Hindlimb muscle (tissue), 1 donor: ENCODE measurements around the gene SLC22A25. TPM values are rescaled to one million over a fixed set of nuclear protein-coding genes. Genes with fewer than 3 reads are reported as not detected.
"Not testable (repeated sequence)": the region's sequence is repeated elsewhere in the genome, so short reads cannot be mapped to it uniquely, and the experiment has no call there.

Experiments used
- DNase-seq: peaks from one replicate; pipeline ENCODE4 v3.0.0-alpha.2; 2013
- polyA plus RNA-seq: library from polyadenylated mRNA; unstranded; fragments of 120-200 nt; gene quantifications from one replicate; pipeline ENCODE4 v1.2.1, GENCODE V29; 2013; ENCODE audit not compliant: insufficient read length

The SLC22A25 gene
- not detected for polyA plus RNA-seq

DNA sequence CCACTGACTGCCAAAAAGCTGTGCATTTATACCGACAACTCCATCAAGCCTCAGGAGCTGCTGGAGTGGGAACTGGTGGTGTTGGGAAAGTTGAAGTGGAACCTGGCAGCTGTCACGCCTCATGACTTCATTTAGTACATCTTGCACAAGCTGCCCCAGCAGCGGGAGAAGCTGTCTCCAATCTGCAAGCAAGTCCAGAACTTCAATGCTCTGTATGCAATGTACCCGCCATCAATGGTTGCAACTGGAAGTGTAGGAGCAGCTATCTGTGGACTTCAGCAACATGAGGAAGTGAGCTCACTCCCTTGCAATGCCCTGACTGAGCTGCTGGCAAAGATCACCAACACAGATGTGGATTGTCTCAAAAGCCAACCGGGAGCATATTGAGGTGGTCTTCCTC is at the start of gene SLC22A25:
Gene SLC22A25 (minus strand): TSS at position 67 of the 400 bp plus-strand sequence. CDS start 13,947 bp downstream, outside the sequence.
- DNase-seq = no peak

GRCh38 chr11:63290285-63290684 is 46.9 kb upstream of the SLC22A25 start:
- no peak for DNase-seq

DNA sequence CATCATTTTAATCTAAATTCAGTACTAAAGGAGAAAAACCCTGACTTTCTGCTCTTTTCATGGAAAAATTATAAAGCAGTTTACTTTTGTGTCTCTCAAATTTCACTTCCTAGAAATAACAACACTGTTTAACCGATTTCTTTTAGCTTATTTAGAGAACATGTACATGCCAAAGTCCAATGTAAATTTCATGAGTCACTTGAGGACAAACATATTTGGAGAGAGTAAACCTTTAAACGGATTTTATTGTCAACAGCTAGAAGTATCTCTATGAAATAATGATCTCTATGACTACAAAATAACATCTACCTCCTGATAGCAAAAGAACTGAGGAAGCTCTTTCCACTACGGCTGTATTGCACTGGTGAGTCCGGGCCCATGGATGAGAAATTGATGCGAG is 46.3 kb upstream of the SLC22A25 start:
- DNase-seq = no peak

DNA sequence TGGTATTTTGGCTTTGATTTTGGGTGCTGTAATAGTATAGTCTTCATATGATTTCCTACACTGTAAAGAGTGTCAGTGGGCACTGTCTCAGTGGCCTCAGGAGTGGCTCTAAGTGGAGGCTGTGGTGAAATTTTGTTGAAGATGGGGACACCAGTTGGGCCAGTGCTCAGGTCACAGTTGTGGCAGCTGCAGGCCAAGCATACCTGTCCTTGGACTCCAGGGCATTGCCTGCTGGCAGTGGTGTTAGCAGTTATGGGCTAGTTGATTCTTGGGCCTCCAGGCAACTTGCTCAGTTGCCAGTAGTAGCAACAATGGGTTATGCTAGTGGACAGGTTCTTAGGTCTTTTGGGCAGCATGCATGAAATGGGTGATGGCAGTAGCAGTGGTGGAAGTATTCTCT is 39.2 kb upstream of the SLC22A25 start:
- no peak for DNase-seq

- DNase-seq = no peak
These were observed 37.5 kb upstream of the SLC22A25 start for GRCh38 chr11:63280920-63281319.

- no peak for DNase-seq
These were observed 34.0 kb upstream of the SLC22A25 start for GRCh38 chr11:63277345-63277943.

DNA sequence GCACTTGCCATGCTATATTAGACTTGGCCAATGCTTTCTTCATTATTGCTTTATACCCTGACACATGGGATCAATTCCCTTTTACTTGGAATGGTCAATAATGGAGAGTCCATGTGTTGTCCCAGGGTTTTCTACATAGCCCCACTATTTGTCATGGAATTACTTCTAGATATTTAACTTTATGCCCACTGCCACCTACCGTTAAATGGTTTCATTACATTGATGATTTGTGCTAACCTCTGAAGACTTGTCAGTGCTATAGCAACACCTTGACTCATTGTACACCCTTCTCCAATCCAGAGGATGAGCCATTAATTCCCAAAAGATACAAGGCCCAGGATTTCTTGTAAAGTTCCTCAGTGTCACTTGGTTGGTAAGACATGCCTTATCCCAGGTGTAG is 31.4 kb upstream of the SLC22A25 start:
- DNase-seq = no peak

DNA sequence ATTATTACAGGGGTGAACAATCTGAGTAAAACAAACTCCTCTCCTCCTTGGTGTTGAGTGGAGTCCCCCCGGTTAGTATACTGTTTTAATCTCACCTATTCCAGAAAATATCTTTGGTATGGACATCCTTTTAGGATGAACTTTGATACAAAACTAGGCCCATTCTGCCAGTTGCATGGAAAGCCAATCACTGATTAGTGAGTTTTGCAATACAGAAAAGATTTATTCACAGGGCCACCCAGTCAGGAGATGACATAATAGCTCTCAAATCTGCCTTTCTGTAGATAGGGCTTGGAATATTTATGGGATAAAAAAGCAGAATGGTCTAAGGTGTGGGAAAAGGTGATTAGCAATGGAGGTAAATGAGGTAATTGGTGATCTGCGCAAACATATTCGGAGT is 30.3 kb upstream of the SLC22A25 start:
- DNase-seq = no peak

DNA sequence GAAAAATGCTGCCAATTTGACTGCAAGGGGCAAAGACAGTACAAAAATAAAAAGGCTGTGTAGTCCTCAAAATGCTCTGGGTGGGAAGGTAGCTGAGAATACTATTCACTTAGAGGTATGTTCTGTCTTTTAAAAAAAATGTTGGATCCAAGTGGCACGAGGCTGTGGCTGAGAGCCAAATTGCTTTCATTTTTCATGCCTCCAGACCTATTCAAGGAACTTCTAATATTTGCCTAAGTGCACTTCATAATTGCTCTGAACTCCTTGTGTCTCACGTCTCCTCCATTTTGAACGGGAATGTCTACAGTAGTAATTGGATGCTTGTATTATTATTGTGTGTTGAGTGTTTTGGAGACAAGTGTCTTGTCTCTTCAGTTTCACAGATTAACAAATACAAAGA is 19.1 kb upstream of the SLC22A25 start:
- DNase-seq = no peak

GRCh38 chr11:63251312-63251711 is 7.9 kb upstream of the SLC22A25 start:
- DNase-seq = no peak

DNA sequence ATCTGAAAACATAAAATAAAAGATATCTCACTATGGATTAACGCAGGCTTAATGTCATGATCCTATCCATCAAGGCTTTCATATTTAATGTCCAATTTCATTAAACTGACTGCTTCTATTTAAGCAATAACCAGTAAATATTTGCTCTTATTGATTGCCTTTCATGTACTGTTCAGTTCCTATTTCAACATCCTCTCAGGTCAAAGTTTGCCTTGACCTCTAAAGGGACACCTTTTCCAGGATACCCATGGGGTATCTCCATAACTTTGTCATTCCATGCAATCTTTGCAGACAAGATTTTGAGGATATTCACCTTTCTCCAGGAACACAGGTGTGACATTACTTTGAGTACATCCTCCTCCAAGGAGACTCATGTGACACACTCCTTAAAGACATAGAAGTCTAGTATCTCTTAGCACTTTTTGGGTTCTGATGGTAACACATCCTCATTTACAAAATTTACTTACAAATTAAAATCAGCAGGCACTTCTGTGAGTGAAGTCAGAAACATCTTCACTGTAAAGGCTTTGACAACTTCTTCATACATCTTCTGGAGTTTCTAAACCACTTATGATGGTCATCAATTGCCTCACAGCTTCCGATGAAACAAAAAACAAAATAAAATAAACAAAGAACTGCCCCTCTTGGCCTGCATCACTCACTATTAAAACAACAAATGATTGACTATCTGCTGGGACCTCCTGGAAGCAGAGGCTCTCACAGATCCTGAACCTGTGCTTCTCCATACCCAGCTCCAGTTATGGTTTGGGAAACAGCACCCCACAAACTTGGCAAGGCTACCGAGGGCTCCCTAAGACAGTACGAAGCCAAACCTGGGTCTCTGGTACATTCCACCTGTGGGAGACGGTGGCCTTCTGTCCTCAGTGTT is 7.0 kb upstream of the SLC22A25 start:
- DNase-seq = no peak

DNA sequence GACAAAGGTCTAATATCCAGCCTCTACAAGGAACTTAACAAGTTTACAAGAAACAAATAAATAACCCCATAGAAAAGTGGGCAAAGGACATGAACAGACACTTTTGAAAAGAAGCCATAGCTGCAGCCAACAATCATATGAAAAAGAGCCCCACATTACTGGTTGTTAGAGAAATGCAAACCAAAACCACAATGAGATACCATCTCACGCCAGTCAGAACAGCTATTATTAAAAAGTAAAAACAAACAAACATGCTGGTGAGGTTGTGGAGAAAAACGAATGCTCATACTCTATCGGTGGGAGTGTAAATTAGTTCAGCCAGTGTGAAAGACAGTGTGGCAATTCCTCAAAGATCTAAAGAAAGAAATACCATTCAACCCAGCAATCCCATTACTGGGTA is 5.6 kb upstream of the SLC22A25 start:
- DNase-seq = no peak

DNA sequence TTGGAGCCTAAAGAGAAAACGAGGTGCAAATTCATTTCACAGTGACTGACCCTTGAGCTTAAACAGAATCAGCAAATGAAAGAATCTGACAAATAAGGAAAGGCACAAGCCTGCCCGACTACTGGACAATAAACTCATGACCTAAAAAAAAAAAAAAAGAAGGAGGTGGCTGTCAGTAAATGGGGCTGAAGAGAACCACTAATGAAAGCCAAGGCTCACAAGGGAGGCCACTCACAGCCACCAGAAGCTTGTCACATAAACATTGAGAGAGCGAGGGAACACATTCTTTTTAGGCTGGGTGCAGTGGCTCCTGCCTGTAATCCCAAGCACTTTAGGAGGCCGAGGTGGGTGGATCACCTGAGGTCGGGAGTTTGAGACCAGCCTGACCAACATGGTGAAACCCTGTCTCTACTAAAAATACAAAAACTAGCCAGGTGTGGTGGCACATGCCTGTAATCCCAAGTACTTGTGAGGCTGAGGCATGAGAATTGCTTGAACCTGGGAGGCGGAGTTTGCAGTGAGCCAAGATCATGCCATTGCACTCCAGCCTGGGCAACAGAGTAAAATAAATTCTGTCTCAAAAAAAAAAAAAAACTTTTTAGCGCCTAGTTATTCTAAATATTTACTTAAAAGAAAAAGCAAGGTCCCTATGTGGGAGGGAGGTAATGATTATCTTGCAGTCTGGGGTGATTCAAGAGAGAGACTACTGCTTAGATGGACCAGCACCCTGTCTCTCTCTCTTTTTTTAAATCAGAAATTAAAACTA is 4.0 kb upstream of the SLC22A25 start:
- DNase-seq = not testable (repeated sequence)

GRCh38 chr11:63246045-63246444 is 2.6 kb upstream of the SLC22A25 start:
- DNase-seq = no peak

- no peak for DNase-seq
These were observed 1.5 kb upstream of the SLC22A25 start for GRCh38 chr11:63244862-63245261.

GRCh38 chr11:63242089-63242781 is 1.2 kb downstream of the SLC22A25 start:
- no peak for DNase-seq

- no peak for DNase-seq
These were observed 2.5 kb downstream of the SLC22A25 start for GRCh38 chr11:63240791-63241379.

- DNase-seq = no peak
These were observed 3.3 kb downstream of the SLC22A25 start for GRCh38 chr11:63240098-63240497.

DNA sequence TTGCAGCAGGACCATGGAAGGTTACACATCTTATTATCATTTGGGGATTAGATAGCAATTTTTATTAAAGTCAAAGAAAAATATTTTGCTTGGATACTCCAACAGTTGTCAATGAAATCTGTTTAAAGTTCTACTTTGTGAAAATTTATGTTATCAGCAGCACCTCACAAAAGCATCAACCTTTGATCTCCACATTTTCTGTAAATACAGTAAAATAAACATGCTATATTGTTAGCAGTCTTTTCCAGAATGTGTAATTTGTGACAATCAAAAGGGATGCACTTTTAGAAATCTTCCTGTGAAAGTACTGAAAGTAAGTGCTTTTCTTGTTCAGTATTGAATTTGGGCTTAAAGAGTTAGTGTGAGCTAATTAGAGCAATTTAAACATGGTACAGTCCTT is 4.1 kb downstream of the SLC22A25 start:
- DNase-seq = no peak

GRCh38 chr11:63237413-63237812 is 6.0 kb downstream of the SLC22A25 start:
- no peak for DNase-seq

GRCh38 chr11:63235471-63236461 is 7.6 kb downstream of the SLC22A25 start:
- not testable (repeated sequence) for DNase-seq
